IPS DF 6.9 (cell line): Measurements from ENCODE around the gene CDK5RAP2.

Experiments used
- DNase-seq: peaks from one replicate; pipeline ENCODE4 v3.0.0-alpha.2; 2013; ENCODE audit warnings: low read depth, low spot score
- H3K27ac ChIP-seq: one replicate; pipeline ENCODE4 v1.5.1; 2013; ENCODE audit warnings: low read length, control low read depth
- H3K27me3 ChIP-seq: 2 replicates; pipeline ENCODE4 v1.6.1; 2013; ENCODE audit warnings: mild to moderate bottlenecking, low read length; ENCODE audit not compliant: control insufficient read depth, insufficient read depth
- H3K36me3 ChIP-seq: 2 replicates; pipeline ENCODE4 v1.6.1; 2013; ENCODE audit warnings: low read length; ENCODE audit not compliant: control insufficient read depth, insufficient read depth
- H3K4me1 ChIP-seq: 2 replicates; pipeline ENCODE4 v1.6.1; 2013; ENCODE audit warnings: low read length; ENCODE audit not compliant: control insufficient read depth, insufficient read depth
- H3K4me3 ChIP-seq: 2 replicates; pipeline ENCODE4 v1.5.1; 2013; ENCODE audit warnings: mild to moderate bottlenecking, low read length
- H3K9me3 ChIP-seq: 2 replicates; pipeline ENCODE4 v1.6.1; 2013; ENCODE audit warnings: low read length, inconsistent platforms; ENCODE audit not compliant: control insufficient read depth, insufficient read depth
- WGBS: extraction: QIAGEN DNeasy Blood & Tissue Kit; methylation state at CpG from one replicate; pipeline ENCODE4 v1.1.7; 2013; ENCODE audit warnings: mixed read lengths, missing lambda C conversion rate; ENCODE audit not compliant: insufficient read length, insufficient coverage; 5-methylcytosine and 5-hydroxymethylcytosine counted together

Gene CDK5RAP2

DNA sequence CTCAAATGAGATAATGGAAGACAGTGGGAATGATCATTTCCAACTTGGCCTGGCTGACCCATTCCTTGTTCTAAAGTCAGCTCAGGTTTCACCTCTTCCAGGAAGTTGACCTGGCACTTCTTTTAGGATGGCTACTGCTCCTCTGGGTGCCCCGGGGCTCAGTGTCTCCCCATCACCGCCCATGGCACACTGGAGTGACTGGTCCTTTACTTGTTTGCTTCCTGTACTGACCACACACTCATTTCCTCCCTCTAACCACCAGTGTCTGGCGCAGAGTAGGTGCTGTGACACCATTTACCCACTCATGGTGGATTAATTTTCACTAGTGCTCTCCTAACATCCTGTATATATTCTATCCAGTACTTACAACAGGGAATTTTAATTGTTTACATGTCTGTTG lies 183.5 kb downstream of the CDK5RAP2 start:
- Histone ChIP-seq H3K9me3 (no peaks in the 10 kb centered on the region), H3K4me1 (no peaks in the 10 kb centered on the region), H3K27ac (no peak overlapping the region), H3K27me3 (no peaks in the 10 kb centered on the region), H3K4me3 (no peak overlapping the region), H3K36me3 (peaks cover 21% of the 10 kb centered on the region)
- WGBS = no CpG with 5 or more reads among the region's 3 CpGs
- DNase-seq = no peak

DNA sequence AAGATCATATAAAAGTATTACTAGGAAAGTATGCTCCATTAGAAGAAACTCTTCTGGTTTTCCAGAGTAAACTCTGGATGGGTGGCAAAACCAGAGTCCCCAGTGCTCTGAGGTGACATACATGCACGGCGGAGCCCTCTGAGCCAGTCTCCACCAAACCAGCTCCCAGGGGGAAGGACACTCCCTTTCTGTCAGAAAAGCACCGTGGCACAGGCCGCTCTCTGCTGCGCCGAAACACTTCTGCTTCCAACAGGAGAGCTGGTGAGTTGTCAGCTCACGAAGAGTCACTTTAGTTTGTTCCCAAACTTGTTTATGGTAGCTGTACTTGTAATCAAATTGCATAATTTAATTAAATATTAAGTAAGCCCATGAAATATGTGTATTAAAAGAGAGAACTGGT lies 184.6 kb downstream of the CDK5RAP2 start:
- no peak for DNase-seq
- H3K36me3 ChIP-seq = peaks cover 18% of the 10 kb centered on the region
- H3K4me3 ChIP-seq = no peak overlapping the region
- H3K27ac ChIP-seq = no peak overlapping the region
- H3K27me3 ChIP-seq = no peaks in the 10 kb centered on the region
- no peaks in the 10 kb centered on the region for H3K9me3 ChIP-seq
- WGBS = no CpG with 5 or more reads among the region's 7 CpGs
- H3K4me1 ChIP-seq = no peaks in the 10 kb centered on the region

DNA sequence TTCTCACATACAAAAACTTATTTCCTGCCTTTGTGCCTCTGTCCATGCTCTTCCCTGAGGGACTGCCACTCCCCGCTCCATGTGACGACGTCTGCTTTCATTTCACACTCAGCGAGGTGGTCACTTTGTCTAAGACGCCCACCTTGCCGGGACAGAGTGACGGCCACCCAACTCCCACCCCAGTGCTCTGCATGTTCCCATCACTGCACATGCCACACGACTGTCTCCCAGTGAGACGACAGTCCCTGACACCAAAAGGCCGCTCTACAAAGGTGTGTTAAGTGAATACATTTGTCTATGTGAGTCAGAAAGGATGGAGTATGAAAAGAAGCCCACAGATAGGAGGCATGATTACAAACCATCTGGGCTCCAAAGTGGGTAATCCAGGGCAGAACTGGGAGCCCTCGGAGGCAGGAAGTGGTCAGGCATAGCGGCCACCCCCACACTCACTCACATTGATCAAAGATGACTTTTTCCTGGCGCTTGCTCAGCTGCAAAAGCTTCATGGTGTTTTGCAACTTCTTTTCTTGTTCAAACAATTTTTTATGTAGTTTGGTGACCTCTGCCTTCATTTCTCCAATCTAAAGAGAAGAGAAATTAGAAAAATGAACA lies 185.8 kb downstream of the CDK5RAP2 start:
- DNase-seq = no peak
- Histone ChIP-seq H3K27me3 (no peaks in the 10 kb centered on the region), H3K36me3 (peaks cover 22% of the 10 kb centered on the region), H3K4me3 (no peak overlapping the region), H3K4me1 (no peaks in the 10 kb centered on the region), H3K9me3 (no peaks in the 10 kb centered on the region), H3K27ac (no peak overlapping the region)
- WGBS = no CpG with 5 or more reads among the region's 13 CpGs

DNA sequence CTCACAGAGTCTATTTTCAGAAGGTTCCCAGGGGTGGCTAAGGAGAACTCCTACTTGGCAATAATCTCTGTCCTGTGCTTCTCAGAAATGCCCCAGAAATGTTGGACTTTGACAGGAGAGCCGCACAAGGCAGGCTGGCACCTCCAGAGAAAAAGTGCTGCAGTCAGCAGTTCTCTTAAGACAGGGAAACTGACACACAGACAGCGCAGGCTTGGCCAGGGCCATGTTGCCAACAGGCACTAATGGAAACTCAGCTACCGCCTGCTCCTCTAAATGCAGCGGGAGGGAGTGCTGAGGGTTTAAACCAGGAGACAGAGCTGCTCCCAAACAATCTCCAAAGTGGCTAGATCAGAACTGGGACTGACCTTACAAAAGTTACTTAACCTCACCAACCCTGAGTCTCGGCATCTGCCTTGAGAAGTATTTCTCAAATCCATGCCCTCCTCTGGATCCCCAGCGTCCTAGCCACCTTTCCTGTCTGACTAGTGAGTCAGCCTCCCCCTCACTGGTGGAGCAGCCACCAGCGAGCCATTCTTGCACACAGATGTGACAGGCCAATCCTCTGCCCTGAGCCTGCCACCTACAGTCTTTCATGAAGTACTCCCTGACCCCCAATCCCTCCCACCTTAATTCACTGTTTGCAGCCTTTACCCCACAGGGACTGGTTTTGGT lies 186.4 kb downstream of the CDK5RAP2 start:
- H3K4me1 ChIP-seq = no peaks in the 10 kb centered on the region
- H3K36me3 ChIP-seq = peaks cover 22% of the 10 kb centered on the region
- WGBS = no CpG with 5 or more reads among the region's 7 CpGs
- no peaks in the 10 kb centered on the region for H3K9me3 ChIP-seq
- DNase-seq = no peak
- no peak overlapping the region for H3K4me3 ChIP-seq
- H3K27me3 ChIP-seq = no peaks in the 10 kb centered on the region
- H3K27ac ChIP-seq = no peak overlapping the region

DNA sequence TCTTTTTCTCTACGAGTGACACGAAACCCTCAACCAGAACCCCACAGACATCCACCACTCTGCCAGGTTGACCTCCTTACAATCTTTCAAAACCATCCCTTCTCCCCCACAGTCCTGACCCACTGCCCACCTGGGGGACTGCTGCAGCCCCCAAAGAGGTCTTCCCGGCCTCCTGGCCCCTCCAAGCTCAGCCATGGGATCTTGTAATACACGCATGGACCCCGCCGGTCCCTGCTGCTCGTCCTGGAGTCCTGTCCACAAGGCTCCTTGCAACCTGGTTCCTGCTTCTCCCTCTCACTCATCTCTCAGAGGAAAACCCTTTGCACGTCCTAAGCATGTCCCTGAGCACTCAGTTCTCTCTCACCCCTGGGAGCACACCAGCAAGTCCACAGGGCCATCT lies 187.3 kb downstream of the CDK5RAP2 start:
- Histone ChIP-seq H3K27ac (no peak overlapping the region), H3K27me3 (no peaks in the 10 kb centered on the region), H3K36me3 (peaks cover 23% of the 10 kb centered on the region), H3K9me3 (no peaks in the 10 kb centered on the region), H3K4me3 (no peak overlapping the region), H3K4me1 (no peaks in the 10 kb centered on the region)
- no peak for DNase-seq
- no CpG with 5 or more reads among the region's 8 CpGs for WGBS

DNA sequence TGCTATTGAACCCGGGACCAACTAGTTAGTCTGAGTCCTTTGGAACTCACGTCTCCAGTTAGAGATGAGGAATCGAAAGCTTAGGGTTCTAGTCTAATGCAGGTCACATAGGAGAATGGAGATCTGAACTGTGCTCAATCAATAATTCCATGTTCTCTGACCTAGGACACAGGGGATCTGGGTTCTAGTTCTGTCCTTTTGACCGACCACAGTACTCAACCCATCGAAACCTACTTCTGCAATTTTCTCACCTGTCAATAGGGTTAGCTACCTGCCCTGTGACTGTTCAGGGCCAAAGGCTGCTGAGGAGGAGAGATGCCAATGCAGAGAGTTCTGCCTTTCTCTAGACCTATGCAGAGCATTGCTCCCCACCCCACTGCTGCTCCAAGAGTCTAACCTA lies 187.7 kb downstream of the CDK5RAP2 start:
- Histone ChIP-seq H3K36me3 (peaks cover 23% of the 10 kb centered on the region), H3K9me3 (no peaks in the 10 kb centered on the region), H3K4me1 (no peaks in the 10 kb centered on the region), H3K27me3 (no peaks in the 10 kb centered on the region), H3K27ac (no peak overlapping the region), H3K4me3 (no peak overlapping the region)
- WGBS = no CpG with 5 or more reads among the region's 5 CpGs
- no peak for DNase-seq

DNA sequence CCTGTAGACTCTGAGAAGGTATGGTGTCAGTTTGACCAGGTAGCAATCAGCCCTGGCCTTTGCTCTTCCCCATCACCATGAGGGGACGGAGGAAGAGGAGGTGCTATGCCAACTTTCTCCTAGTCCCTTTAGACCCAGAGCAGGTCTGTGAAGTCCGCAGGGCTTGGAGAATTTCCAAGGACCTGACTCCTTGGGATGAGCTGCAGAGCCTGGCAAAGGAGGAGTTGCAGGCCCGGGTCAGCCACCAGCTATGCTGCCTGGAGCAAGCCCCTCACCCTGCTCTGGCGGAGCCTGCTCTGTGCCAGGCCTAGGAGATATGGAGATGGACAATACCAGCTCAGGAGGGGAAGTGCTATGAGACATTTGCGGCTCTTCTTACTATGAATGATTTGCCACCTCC lies 188.3 kb downstream of the CDK5RAP2 start:
- no peak overlapping the region for H3K27ac ChIP-seq
- no peaks in the 10 kb centered on the region for H3K27me3 ChIP-seq
- no peak for DNase-seq
- H3K9me3 ChIP-seq = no peaks in the 10 kb centered on the region
- no peak overlapping the region for H3K4me3 ChIP-seq
- no peaks in the 10 kb centered on the region for H3K4me1 ChIP-seq
- no CpG with 5 or more reads among the region's 5 CpGs for WGBS
- H3K36me3 ChIP-seq = peaks cover 23% of the 10 kb centered on the region

DNA sequence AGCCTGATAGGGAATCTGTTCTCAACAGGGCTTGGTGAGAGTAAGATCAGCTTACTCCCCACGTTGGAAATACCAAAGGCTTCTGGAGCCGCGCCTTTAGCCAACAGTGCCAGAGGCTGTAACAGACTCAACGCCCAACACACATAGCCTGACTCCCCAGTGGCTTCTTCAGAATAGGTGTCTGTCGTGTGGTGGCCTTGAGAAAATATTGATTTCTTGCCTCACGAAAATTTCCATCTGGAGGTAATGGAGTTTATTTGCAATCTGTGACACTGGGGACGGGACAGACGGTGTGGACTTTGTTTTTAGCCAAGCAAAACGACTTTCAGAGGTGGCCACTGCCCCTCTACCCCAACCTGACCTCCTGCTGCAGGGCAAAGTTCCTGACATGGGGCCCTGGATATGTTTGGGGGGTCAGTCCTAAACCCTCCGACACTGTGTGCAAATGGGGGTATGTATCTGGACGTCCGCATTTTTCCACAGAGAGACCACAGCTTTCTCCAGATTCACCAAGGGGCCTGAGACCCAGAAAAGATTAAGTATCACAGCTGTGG lies 189.3 kb downstream of the CDK5RAP2 start:
- H3K4me3 ChIP-seq = no peak overlapping the region
- WGBS = no CpG with 5 or more reads among the region's 12 CpGs
- DNase-seq = no peak
- no peaks in the 10 kb centered on the region for H3K27me3 ChIP-seq
- H3K9me3 ChIP-seq = no peaks in the 10 kb centered on the region
- H3K36me3 ChIP-seq = peaks cover 23% of the 10 kb centered on the region
- no peaks in the 10 kb centered on the region for H3K4me1 ChIP-seq
- H3K27ac ChIP-seq = no peak overlapping the region

DNA sequence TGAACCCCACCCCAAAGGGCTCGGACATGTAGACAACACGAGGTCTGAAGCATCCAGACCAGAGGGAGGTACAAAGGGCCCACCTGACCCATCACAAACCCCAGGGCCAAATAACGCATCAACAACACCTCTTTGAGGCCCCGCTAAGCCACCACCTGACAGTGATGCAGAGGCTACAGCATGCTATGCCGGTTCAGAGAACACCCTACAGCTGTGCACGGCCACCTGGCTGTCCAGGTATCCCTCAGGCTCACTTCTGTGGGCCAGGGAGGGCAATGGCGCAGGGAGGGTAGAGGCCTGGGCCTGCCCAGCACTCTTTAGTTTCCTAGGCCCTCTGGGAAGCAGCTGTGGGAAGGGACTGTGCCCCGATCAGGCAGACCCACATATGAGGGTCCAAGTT lies 190.1 kb downstream of the CDK5RAP2 start:
- WGBS = no CpG with 5 or more reads among the region's 8 CpGs
- no peaks in the 10 kb centered on the region for H3K9me3 ChIP-seq
- H3K36me3 ChIP-seq = peaks cover 23% of the 10 kb centered on the region
- H3K4me3 ChIP-seq = no peak overlapping the region
- DNase-seq = no peak
- H3K4me1 ChIP-seq = no peaks in the 10 kb centered on the region
- no peaks in the 10 kb centered on the region for H3K27me3 ChIP-seq
- H3K27ac ChIP-seq = no peak overlapping the region

DNA sequence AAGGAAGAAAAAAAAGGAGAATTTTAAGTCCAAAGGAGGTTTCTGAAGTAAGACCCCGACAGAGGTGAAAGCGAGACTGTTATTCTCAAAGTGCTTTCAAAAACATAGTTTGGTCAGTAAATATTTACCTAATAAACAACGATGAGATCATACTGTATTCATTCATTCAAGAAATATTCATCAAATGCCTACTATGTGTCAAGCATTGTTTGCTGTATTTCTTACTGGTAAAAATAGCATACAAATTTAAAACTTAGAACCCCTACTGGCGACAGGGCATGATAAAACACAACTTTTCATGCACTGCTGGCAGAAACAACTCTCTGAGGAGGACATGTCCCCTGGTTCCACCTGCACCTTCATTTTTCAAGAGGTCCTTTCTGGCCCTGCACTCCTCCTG lies 190.7 kb downstream of the CDK5RAP2 start:
- Histone ChIP-seq H3K36me3 (peaks cover 22% of the 10 kb centered on the region), H3K27me3 (no peaks in the 10 kb centered on the region), H3K9me3 (no peaks in the 10 kb centered on the region), H3K27ac (no peak overlapping the region), H3K4me3 (no peak overlapping the region), H3K4me1 (no peaks in the 10 kb centered on the region)
- no peak for DNase-seq
- no CpG with 5 or more reads among the region's 4 CpGs for WGBS
